Endothelial cell of umbilical vein (primary cell): ENCODE results near the gene DDA1. TPM values are rescaled to one million over a fixed set of nuclear protein-coding genes. Genes with fewer than 3 reads are reported as not detected.

Experiments
- BruUV-seq: library from RNA; stranded (reverse); fragments of 400-500 nt; replicated peaks from 2 replicates; lab custom pipeline; 2021; lab: Mats Ljungman, UMichigan
- CTCF ChIA-PET: fragments of 300-600, 350-600 bp; sonication (Branson Sonifier 250); formaldehyde crosslinking; loops from one replicate; lab custom pipeline; 2021; ENCODE audit warnings: antibody characterized with exemption, inconsistent platforms; lab: Charles Lee
- POLR2A ChIA-PET: fragments of 300-600, 350-600 bp; sonication (Branson Sonifier 250); formaldehyde crosslinking; loops from one replicate; lab custom pipeline; 2021; ENCODE audit warnings: antibody characterized with exemption, inconsistent platforms; lab: Charles Lee
- DNase-seq: peaks from one replicate; pipeline ENCODE4 v3.0.0-alpha.2; 2011; ENCODE audit warnings: low read depth, low spot score
- FAIRE-seq: peaks from 2 replicates; lab custom pipeline; 2011; peaks lifted over from hg19 to GRCh38; lab: Jason Lieb, UNC
- H2AFZ ChIP-seq: 2 replicates; pipeline ENCODE4 v1.6.0; 2012; ENCODE audit warnings: low read depth, low read length, control low read depth, inconsistent platforms
- H3K27ac ChIP-seq: 2 replicates; pipeline ENCODE4 v1.5.1; 2011; ENCODE audit warnings: low read depth, mild to moderate bottlenecking, control low read depth, low read length, moderate library complexity; ENCODE audit not compliant: insufficient read depth
- H3K27me3 ChIP-seq, 2 experiments: 2 replicates each; pipeline versions ENCODE4 v1.6.0 to v1.6.1; 2011; ENCODE audit warnings: low read length in 2 of 2, mixed read lengths in 1 of 2; ENCODE audit not compliant: control insufficient read depth in 2 of 2, insufficient read depth in 2 of 2
- H3K36me3 ChIP-seq, 2 experiments: 2 replicates in 1 of 2; 3 replicates in 1 of 2; pipeline ENCODE4 v1.5.1; 2011; ENCODE audit warnings: low read length in 2 of 2, mild to moderate bottlenecking in 1 of 2, moderate library complexity in 1 of 2; ENCODE audit not compliant: control insufficient read depth in 2 of 2, insufficient read depth in 2 of 2; ENCODE audit errors: extremely low read depth in 1 of 2
- H3K4me1 ChIP-seq: 3 replicates; pipeline ENCODE4 v1.5.1; 2011; ENCODE audit warnings: mild to moderate bottlenecking, low read length; ENCODE audit not compliant: control insufficient read depth, insufficient read depth; ENCODE audit errors: extremely low read depth
- H3K4me2 ChIP-seq: 2 replicates; pipeline ENCODE4 v1.6.1; 2011; ENCODE audit warnings: low read length, control low read depth, mixed read lengths; ENCODE audit not compliant: insufficient read depth
- H3K4me3 ChIP-seq, 3 experiments: fragments of 200-600 bp in 1 of 3; sonication (generic), shearing (Covaris generic) in 1 of 3; replicated peaks in 1 of 3; 2 replicates each; pipeline ENCODE4 v1.5.1; 2011 to 2016; ENCODE audit warnings: control low read depth in 3 of 3, low read length in 3 of 3, mild to moderate bottlenecking in 2 of 3, inconsistent platforms in 1 of 3, low read depth in 1 of 3, moderate library complexity in 1 of 3; ENCODE audit not compliant: insufficient read depth in 1 of 3
- H3K79me2 ChIP-seq: 2 replicates; pipeline ENCODE4 v1.6.0; 2012; ENCODE audit warnings: low read length, inconsistent platforms; ENCODE audit not compliant: control insufficient read depth, insufficient read depth
- H3K9ac ChIP-seq: replicated peaks from 2 replicates; pipeline ENCODE3; 2011; ENCODE audit warnings: low read length, control low read depth; ENCODE audit not compliant: insufficient read depth; ENCODE audit errors: extremely low read depth
- H3K9me1 ChIP-seq: replicated peaks from 3 replicates; pipeline ENCODE4 v1.6.0; 2011; ENCODE audit warnings: mild to moderate bottlenecking, low read length; ENCODE audit not compliant: control insufficient read depth, insufficient read depth; ENCODE audit errors: extremely low read depth
- H3K9me3 ChIP-seq: replicated peaks from 2 replicates; pipeline ENCODE4 v1.5.1; 2012; ENCODE audit warnings: low read length, inconsistent platforms; ENCODE audit not compliant: control insufficient read depth, insufficient read depth
- H4K20me1 ChIP-seq: replicated peaks from 2 replicates; pipeline ENCODE3; 2011; ENCODE audit warnings: mild to moderate bottlenecking, low read length; ENCODE audit not compliant: control insufficient read depth, insufficient read depth; ENCODE audit errors: extremely low read depth
- CTCF ChIP-seq, 2 donors: IDR thresholded peaks; 1 replicate in 1 of 2; 2 replicates in 1 of 2; pipeline ENCODE4 v1.5.1; 2011; ENCODE audit warnings: low read length in 2 of 2, mild to moderate bottlenecking in 2 of 2, moderate library complexity in 2 of 2, control low read depth in 1 of 2, inconsistent platforms in 1 of 2, low read depth in 1 of 2; ENCODE audit not compliant: insufficient read depth in 1 of 2; ENCODE audit errors: extremely low read depth in 1 of 2
- EZH2 ChIP-seq: IDR thresholded peaks from 2 replicates; pipeline ENCODE4 v1.6.1; 2012; ENCODE audit warnings: borderline replicate concordance, low read depth, mild to moderate bottlenecking, moderate library complexity, low read length, inconsistent platforms; ENCODE audit not compliant: severe bottlenecking
- FOS ChIP-seq: IDR thresholded peaks from 2 replicates; pipeline ENCODE4 v1.6.1; 2011; ENCODE audit warnings: mild to moderate bottlenecking, low read length, moderate library complexity, borderline replicate concordance; ENCODE audit not compliant: insufficient read depth
- GATA2 ChIP-seq: IDR thresholded peaks from 2 replicates; pipeline ENCODE4 v1.7.0; 2011; ENCODE audit warnings: low read depth, mild to moderate bottlenecking, moderate library complexity, mixed read lengths, low read length; ENCODE audit not compliant: insufficient read length, insufficient read depth
- JUN ChIP-seq: IDR thresholded peaks from 2 replicates; pipeline ENCODE4 v1.6.1; 2011; ENCODE audit warnings: borderline replicate concordance, low read depth; ENCODE audit not compliant: insufficient read length, insufficient read depth
- MAX ChIP-seq: IDR thresholded peaks from 2 replicates; pipeline ENCODE4 v1.6.1; 2011; ENCODE audit not compliant: insufficient read depth, insufficient read length
- MYC ChIP-seq: IDR thresholded peaks from one replicate; pipeline ENCODE4 v1.6.1; 2011; ENCODE audit warnings: mild to moderate bottlenecking, low read depth, low read length
- POLR2A ChIP-seq: IDR thresholded peaks from 2 replicates; pipeline ENCODE4 v1.6.1; 2012; ENCODE audit warnings: low read depth, mild to moderate bottlenecking, control low read depth, low read length
- POLR2AphosphoS5 ChIP-seq: IDR thresholded peaks from 2 replicates; pipeline ENCODE4 v1.6.1; 2012; ENCODE audit warnings: low read depth, mild to moderate bottlenecking, control low read depth, low read length, moderate library complexity; ENCODE audit not compliant: insufficient read depth
- dilution Hi-C: fragments of 300-500 bp; cut with MboI; formaldehyde crosslinking; loops from one replicate; pipeline ENCODE4 v1.15.0; 2019; ENCODE audit warnings: low sequenced_read_pairs; ENCODE audit not compliant: extremely low pct_ligation_motif_present
- intact Hi-C: fragments of 100-400 bp; cut with micrococcal nuclease; formaldehyde crosslinking; loops from one replicate; pipeline ENCODE4 v1.10.0; 2022
- polyA plus RNA-seq, 4 experiments: library from polyadenylated mRNA; depleted of rRNA in 3 of 4; stranded (reverse) in 3 of 4; unstranded in 1 of 4; fragments of >200 nt; gene quantifications; 2 replicates each; pipeline versions ENCODE4 v1.2.1 to v1.2.3, GENCODE V29; 2011 to 2012; ENCODE audit warnings: missing spikeins in 1 of 4
- total RNA-seq: library from RNA; stranded (reverse); gene quantifications from 2 replicates; pipeline ENCODE4 v1.2.3, GENCODE V29; 2021

DDA1 gene
- total and polyA plus RNA-seq, 2 donors (not counting 3 experiments of a cell fraction or from before 2014, with no cell fraction given): 52.9 to 64.7 TPM

- no peak overlapping the region for H3K27ac ChIP-seq
- no TSS peak for BruUV-seq
- no peaks in the 10 kb centered on the region for H3K9me3 ChIP-seq
- TF ChIP-seq MAX: no peak
- no peak for TF ChIP-seq POLR2A
- TF ChIP-seq POLR2AphosphoS5: no peak
- no peak for TF ChIP-seq CTCF (IDR thresholded peaks at IDR 0.05; ENCODE audit: extremely low read depth in 1 of 2, insufficient read depth in 1 of 2, low read depth in 1 of 2, low read length in 2 of 2)
- no peak for TF ChIP-seq MYC
- TF ChIP-seq GATA2: no peak
- no peak for TF ChIP-seq EZH2
- TF ChIP-seq JUN: no peak
- no peak for TF ChIP-seq FOS
- no peak overlapping the region for H3K4me2 ChIP-seq
- POLR2A ChIA-PET: no interaction called here
- intact Hi-C loops (no loop called here), dilution Hi-C loops (no loop called here)
- no peaks in the 10 kb centered on the region for H3K4me1 ChIP-seq
- no peak for FAIRE-seq
- no peaks in the 10 kb centered on the region for H3K9me1 ChIP-seq
- no peaks in the 10 kb centered on the region for H3K79me2 ChIP-seq
- no peak overlapping the region for H2AFZ ChIP-seq
- no peaks in the 10 kb centered on the region for H4K20me1 ChIP-seq
- no peaks in the 10 kb centered on the region for H3K27me3 ChIP-seq
- H3K36me3 ChIP-seq: peaks cover 6 to 21% of the 10 kb centered on the region in 2 experiments
- DNase-seq: no peak
- no peak overlapping the region for H3K9ac ChIP-seq
- no peak overlapping the region for H3K4me3 ChIP-seq
- CTCF ChIA-PET: interaction anchor here (0.9 kb wide), 1 partner anchor 14 kb away, joined by 3 read pairs; the partner anchor contains the start of gene ANO8
Measured at GRCh38 chr19:17320435-17320834, 11.1 kb downstream of the DDA1 start.
